Stimulated activated CD8-positive, alpha-beta memory T cell treated with anti-CD3 and anti-CD28 coated beads, Interleukin-7, amount 100 ng/mL, for 24 hours (primary cell): ENCODE data around the gene IGF2R.
"Not testable (repeated sequence)": the region's sequence is repeated elsewhere in the genome, so short reads cannot be mapped to it uniquely, and the experiment has no call there.

ENCODE experiments used
- DNase-seq: peaks from one replicate; pipeline ENCODE4 v3.0.0-alpha.2; 2020; ENCODE audit warnings: low read depth

Gene IGF2R

GRCh38 chr6:160138839-160139419 is 170.0 kb downstream of the IGF2R start:
- DNase-seq: no peak

- no peak for DNase-seq
These were observed 170.6 kb downstream of the IGF2R start for GRCh38 chr6:160139420-160139851.

GRCh38 chr6:160140493-160140892 is 171.6 kb downstream of the IGF2R start:
- DNase-seq: not testable (repeated sequence)

- DNase-seq: no peak
These were observed 172.3 kb downstream of the IGF2R start for GRCh38 chr6:160141001-160141726.

- no peak for DNase-seq
These were observed 173.3 kb downstream of the IGF2R start for GRCh38 chr6:160142115-160142715.

- DNase-seq: no peak
These were observed 177.7 kb downstream of the IGF2R start for GRCh38 chr6:160146454-160147145.

- DNase-seq: no peak
These were observed 178.3 kb downstream of the IGF2R start for GRCh38 chr6:160147146-160147536.

- no peak for DNase-seq
These were observed 185.6 kb downstream of the IGF2R start for GRCh38 chr6:160154471-160154870.

- no peak for DNase-seq
These were observed 188.0 kb downstream of the IGF2R start for GRCh38 chr6:160156842-160157241.

GRCh38 chr6:160160450-160160849 is 191.6 kb downstream of the IGF2R start:
- no peak for DNase-seq
